NCI-H1417 (cell line): Measurements from ENCODE around the gene ZNF407.

Experiments
- DNase-seq, 3 experiments: peaks; one replicate each; lab custom pipeline; 2025; lab: John Stamatoyannopoulos, UW

The ZNF407 gene

GRCh38 chr18:74928194-74928968 lies 330.7 kb downstream of the ZNF407 start:
- no peak for DNase-seq

GRCh38 chr18:74929110-74929509 lies 331.4 kb downstream of the ZNF407 start:
- no peak for DNase-seq

- DNase-seq, result no peak
Observed at GRCh38 chr18:74930616-74931015, 332.9 kb downstream of the ZNF407 start.

GRCh38 chr18:74933930-74934329 lies 336.3 kb downstream of the ZNF407 start:
- no peak for DNase-seq

- DNase-seq, result no peak
Observed at GRCh38 chr18:74935434-74935833, 337.8 kb downstream of the ZNF407 start.

- DNase-seq, result no peak
Observed at GRCh38 chr18:74936343-74936742, 338.7 kb downstream of the ZNF407 start.

GRCh38 chr18:74937291-74937690 lies 339.6 kb downstream of the ZNF407 start:
- no peak for DNase-seq

GRCh38 chr18:74940856-74941255 lies 343.2 kb downstream of the ZNF407 start:
- no peak for DNase-seq

- DNase-seq, result no peak
Observed at GRCh38 chr18:74942319-74942910, 344.7 kb downstream of the ZNF407 start.

- DNase-seq, result peak in 2 of 3 experiments; percentile 31 to 58
Observed at GRCh38 chr18:74944676-74945075, 347.0 kb downstream of the ZNF407 start.

- no peak for DNase-seq
Observed at GRCh38 chr18:74945774-74946545, 348.3 kb downstream of the ZNF407 start.

- no peak for DNase-seq
Observed at GRCh38 chr18:74946646-74947375, 349.1 kb downstream of the ZNF407 start.

GRCh38 chr18:74947417-74947816 lies 349.7 kb downstream of the ZNF407 start:
- no peak for DNase-seq

- DNase-seq, result no peak
Observed at GRCh38 chr18:74947875-74948274, 350.2 kb downstream of the ZNF407 start.

- no peak for DNase-seq
Observed at GRCh38 chr18:74949611-74950010, 351.9 kb downstream of the ZNF407 start.

GRCh38 chr18:74950479-74950878 lies 352.8 kb downstream of the ZNF407 start:
- DNase-seq, result no peak

GRCh38 chr18:74951165-74951760 lies 353.6 kb downstream of the ZNF407 start:
- DNase-seq, result no peak

- DNase-seq, result peak in 2 of 3 experiments; percentile 22 to 79
Observed at GRCh38 chr18:74957588-74958224, 360.0 kb downstream of the ZNF407 start.

GRCh38 chr18:74959216-74959615 lies 361.5 kb downstream of the ZNF407 start:
- no peak for DNase-seq

GRCh38 chr18:74961596-74961995 lies 363.9 kb downstream of the ZNF407 start:
- DNase-seq, result no peak

- DNase-seq, result peak; percentile 38 to 96 (median 79)
Observed at GRCh38 chr18:74963820-74964446, 366.3 kb downstream of the ZNF407 start.
